ENCODE measurements around the gene SPAG16.

DNA sequence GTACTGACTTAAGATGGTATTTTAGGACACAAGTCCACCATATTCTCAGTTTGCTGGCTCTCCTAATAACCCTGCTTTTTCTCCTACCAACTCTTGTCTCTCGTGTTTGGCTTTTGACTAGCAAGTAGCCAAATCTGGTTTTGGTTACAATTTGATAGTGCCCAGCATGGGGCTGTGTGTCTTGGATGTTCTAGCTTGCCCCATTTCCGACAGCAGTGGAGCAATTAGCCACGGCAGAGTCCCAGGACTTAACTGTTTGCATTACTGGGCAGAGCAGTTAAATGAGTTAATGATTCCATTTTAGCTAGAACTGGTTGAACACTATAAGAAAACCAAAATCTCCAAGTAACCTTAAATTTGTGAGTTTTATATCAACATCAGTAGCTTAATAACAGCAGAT lies 18.6 kb upstream of the SPAG16 start:
- TF ChIP-seq CTCF (IDR thresholded peaks at IDR 0.05) (no peak), SIN3A (IDR thresholded peaks at IDR 0.05; ENCODE audit: borderline replicate concordance, insufficient read depth, low read depth, low read length) (no peak), POLR2AphosphoS5 (IDR thresholded peaks at IDR 0.05; ENCODE audit: low read depth, low read length) (no peak), TCF7L2 (IDR thresholded peaks at IDR 0.05; ENCODE audit: low read depth, low read length) (no peak)
- TF ChIP-seq, protein P1, sequence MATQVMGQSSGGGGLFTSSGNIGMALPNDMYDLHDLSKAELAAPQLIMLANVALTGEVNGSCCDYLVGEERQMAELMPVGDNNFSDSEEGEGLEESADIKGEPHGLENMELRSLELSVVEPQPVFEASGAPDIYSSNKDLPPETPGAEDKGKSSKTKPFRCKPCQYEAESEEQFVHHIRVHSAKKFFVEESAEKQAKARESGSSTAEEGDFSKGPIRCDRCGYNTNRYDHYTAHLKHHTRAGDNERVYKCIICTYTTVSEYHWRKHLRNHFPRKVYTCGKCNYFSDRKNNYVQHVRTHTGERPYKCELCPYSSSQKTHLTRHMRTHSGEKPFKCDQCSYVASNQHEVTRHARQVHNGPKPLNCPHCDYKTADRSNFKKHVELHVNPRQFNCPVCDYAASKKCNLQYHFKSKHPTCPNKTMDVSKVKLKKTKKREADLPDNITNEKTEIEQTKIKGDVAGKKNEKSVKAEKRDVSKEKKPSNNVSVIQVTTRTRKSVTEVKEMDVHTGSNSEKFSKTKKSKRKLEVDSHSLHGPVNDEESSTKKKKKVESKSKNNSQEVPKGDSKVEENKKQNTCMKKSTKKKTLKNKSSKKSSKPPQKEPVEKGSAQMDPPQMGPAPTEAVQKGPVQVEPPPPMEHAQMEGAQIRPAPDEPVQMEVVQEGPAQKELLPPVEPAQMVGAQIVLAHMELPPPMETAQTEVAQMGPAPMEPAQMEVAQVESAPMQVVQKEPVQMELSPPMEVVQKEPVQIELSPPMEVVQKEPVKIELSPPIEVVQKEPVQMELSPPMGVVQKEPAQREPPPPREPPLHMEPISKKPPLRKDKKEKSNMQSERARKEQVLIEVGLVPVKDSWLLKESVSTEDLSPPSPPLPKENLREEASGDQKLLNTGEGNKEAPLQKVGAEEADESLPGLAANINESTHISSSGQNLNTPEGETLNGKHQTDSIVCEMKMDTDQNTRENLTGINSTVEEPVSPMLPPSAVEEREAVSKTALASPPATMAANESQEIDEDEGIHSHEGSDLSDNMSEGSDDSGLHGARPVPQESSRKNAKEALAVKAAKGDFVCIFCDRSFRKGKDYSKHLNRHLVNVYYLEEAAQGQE (IDR thresholded peaks at IDR 0.05; ENCODE audit: insufficient read depth in 1 of 2, low read depth in 2 of 2, low read length in 1 of 2): no peak

Measured in Panc1 (cell line).